ENCODE results near the gene TGOLN2. TPM values are rescaled to one million over a fixed set of nuclear protein-coding genes. Genes with fewer than 3 reads are reported as not detected.
A peak's percentile ranks its signal among the peaks of the same experiment; 100 is the strongest.
"Not testable (repeated sequence)": the region's sequence is repeated elsewhere in the genome, so short reads cannot be mapped to it uniquely, and the experiment has no call there.

Gene TGOLN2
- polyA plus RNA-seq, 6 donors from 2014 or later, result 45.5 to 94.8 (median 77.3) TPM

DNA sequence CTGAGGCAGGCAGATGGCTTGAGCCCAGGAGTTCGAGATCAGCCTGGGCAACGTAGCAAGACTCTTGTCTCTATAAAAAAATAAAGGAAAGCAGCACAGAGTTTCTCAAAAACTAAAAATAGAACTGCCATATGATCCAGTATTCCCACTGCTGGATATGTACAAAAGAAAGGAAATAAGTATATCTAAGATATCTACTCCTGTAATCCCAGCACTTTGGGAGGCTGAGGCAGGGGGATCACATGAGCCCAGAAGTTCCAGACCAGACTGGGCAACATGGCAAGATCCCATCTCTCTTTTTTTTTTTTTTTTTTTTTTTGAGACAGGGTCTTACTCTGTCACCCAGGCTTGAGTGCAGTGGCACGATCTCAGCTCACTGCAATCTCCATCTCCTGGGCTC, 1.9 kb upstream of the TGOLN2 start:
- H3K27me3 Mint-ChIP-seq; ATAC-seq (ENCODE audit: low read depth in 2 of 2): not testable (repeated sequence)
- peak overlapping the region in 6 of 8 donors; percentile 10 to 99 (median 70) for H3K4me3 Mint-ChIP-seq

DNA sequence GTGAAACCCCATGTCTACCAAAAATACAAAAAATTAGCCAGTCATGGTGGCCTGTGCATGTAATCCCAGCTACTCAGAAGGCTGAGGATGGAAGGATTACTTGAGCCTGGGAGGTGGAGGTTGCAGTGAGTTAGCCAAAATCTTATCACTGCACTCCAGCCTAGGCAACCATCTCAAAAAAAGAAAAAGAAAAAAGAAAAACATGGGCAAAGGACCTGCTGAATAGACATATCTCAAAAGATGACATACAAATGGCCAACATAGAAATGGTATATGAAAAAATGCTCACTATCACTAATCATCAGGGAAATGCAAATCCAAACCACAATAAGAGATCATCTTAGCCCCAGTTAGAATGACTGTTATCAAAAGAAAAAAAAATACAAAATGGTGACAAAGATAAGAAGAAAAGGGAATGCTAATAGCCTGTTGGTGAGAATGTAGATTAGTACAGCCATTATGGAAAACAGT, 1.4 kb upstream of the TGOLN2 start:
- H3K9me3 Mint-ChIP-seq, result peaks cover 0 to 2% (median 0%) of the 10 kb centered on the region in 7 donors
- peak overlapping the region in 4 of 6 donors; percentile 5 to 99 (median 51) for H3K27ac Mint-ChIP-seq
- H3K27me3 Mint-ChIP-seq, result no peaks in the 10 kb centered on the region
- peaks cover 34 to 52% (median 47%) of the 10 kb centered on the region in 3 donors for H3K4me1 Mint-ChIP-seq
- DNase-seq, result no peak
- no peak for ATAC-seq (ENCODE audit: low read depth in 2 of 2)
- H3K4me3 Mint-ChIP-seq, result peak overlapping the region in 6 of 8 donors; percentile 10 to 99 (median 97)
- H3K36me3 Mint-ChIP-seq, result peaks cover 9 to 10% of the 10 kb centered on the region in 2 donors

More for the DNA sequence above, 1.9 kb upstream of the TGOLN2 start:
- DNase-seq, H3K9me3 Mint-ChIP-seq: not testable (repeated sequence)
- peaks cover 33 to 47% (median 42%) of the 10 kb centered on the region in 3 donors for H3K4me1 Mint-ChIP-seq
- H3K27ac Mint-ChIP-seq, result peak overlapping the region in 2 of 6 donors; percentile 5 to 53
- peaks cover 8 to 10% of the 10 kb centered on the region in 2 donors for H3K36me3 Mint-ChIP-seq

DNA sequence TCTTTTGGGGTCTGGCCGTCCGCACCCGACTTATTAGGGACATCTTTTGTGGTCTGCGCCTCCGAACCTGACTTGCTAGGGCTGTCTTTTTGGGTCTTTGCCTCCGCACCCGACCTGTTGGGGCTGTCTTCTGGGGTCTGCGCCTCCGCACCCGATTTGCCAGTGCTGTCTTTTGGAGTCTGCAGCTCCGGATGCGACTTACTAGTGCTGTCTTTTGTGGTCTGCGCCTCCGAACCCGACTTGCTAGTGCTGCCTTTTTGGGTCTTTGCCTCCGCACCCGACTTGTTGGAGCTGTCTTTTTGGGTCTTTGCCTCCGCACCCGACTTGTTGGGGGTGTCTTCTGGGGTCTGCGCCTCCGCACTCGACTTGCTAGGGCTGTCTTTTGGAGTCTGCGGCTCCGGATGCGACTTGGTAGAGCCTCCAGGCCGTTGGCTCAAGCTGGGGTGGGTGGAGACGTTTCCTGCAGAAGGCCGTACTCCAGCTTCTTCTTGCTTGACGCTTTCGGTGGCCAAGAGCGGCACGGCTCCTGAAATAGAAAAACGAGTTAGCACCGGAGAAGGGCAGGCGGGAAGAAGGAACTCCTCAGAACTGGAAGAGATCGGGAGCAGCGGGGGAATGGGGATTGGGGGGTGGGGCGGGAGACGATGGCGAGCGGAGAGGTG, 498 bp downstream of the TGOLN2 start:
- Mint-ChIP-seq H3K27ac (peak overlapping the region; percentile 99 to 100 (median 100)), H3K36me3 (peaks cover 10 to 15% of the 10 kb centered on the region in 2 donors), H3K27me3 (no peaks in the 10 kb centered on the region), H3K9me3 (no peaks in the 10 kb centered on the region), H3K4me3 (peak overlapping the region; percentile 95 to 99 (median 98)), H3K4me1 (peaks cover 46 to 71% (median 65%) of the 10 kb centered on the region in 3 donors)
- DNase-seq, result peak; percentile 46
- peak; percentile 16 to 17 for ATAC-seq (ENCODE audit: low read depth in 2 of 2)

DNA sequence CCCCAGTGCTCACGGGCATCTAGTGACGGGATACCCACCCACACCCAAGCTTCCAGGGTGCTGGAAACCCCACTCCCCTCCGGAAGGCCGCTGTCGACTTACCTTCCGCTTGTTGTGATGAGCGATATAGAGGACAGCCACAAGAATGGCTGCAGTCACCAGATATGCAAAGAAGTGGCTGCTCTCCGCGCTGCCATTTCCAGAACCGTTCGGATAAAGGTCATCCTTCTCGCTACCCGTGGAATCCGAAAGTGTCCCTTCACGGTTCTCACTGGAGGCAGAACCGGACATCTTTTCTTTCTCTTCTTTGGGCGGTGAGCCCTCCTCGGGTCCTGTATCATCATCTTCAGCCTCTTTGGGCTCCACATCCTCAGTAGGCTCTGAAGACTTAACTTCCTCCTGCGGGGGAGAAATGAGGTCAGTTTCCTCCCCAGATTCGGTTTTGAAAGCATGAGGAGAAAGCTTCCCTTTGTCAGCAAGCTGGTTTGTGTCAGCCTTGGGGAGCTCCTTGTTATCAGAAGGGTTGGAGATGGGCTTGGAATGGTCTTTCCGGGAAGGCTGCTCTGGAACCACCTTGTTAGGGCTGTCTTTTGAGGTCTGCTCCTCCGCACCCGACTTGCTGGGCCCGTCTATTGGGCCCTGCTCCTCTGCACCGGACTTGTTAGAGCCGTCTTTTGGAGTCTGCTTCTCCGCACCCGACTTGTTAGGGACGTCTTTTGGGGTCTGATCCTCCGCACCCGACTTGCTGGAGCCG, 1.2 kb downstream of the TGOLN2 start:
- Mint-ChIP-seq H3K36me3 (peaks cover 10 to 22% of the 10 kb centered on the region in 2 donors), H3K27me3 (no peaks in the 10 kb centered on the region), H3K9me3 (no peaks in the 10 kb centered on the region), H3K4me3 (peak overlapping the region; percentile 95 to 99 (median 98)), H3K27ac (peak overlapping the region; percentile 99 to 100 (median 100)), H3K4me1 (peaks cover 51 to 75% (median 71%) of the 10 kb centered on the region in 3 donors)
- ATAC-seq (ENCODE audit: low read depth in 2 of 2), result peak; percentile 17 to 18
- DNase-seq, result peak; percentile 61

DNA sequence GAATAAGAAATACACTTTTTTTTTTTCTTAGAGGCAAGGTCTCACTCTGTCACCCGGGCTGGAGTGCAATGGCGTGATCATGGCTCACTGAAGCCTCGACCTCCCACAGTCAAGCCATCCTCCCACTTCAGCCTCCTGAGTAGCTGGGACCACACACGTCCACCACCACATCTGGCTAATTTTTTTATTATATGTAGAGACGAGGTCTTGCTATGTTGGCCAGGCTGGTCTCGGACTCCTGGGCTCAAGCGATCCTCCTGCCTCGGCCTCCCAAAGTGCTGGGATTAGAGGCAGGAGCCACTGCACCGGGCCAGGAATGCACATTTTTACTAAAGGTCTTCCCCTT, 2.4 kb downstream of the TGOLN2 start:
- ATAC-seq (ENCODE audit: low read depth in 2 of 2) (no peak), DNase-seq (no peak)
- Mint-ChIP-seq H3K4me1 (peaks cover 61 to 86% (median 81%) of the 10 kb centered on the region in 3 donors), H3K4me3 (peak overlapping the region; percentile 95 to 99 (median 98)), H3K27me3 (no peaks in the 10 kb centered on the region), H3K27ac (peak overlapping the region in 5 of 6 donors; percentile 29 to 99 (median 81)), H3K36me3 (peaks cover 19 to 31% of the 10 kb centered on the region in 2 donors), H3K9me3 (no peaks in the 10 kb centered on the region)

DNA sequence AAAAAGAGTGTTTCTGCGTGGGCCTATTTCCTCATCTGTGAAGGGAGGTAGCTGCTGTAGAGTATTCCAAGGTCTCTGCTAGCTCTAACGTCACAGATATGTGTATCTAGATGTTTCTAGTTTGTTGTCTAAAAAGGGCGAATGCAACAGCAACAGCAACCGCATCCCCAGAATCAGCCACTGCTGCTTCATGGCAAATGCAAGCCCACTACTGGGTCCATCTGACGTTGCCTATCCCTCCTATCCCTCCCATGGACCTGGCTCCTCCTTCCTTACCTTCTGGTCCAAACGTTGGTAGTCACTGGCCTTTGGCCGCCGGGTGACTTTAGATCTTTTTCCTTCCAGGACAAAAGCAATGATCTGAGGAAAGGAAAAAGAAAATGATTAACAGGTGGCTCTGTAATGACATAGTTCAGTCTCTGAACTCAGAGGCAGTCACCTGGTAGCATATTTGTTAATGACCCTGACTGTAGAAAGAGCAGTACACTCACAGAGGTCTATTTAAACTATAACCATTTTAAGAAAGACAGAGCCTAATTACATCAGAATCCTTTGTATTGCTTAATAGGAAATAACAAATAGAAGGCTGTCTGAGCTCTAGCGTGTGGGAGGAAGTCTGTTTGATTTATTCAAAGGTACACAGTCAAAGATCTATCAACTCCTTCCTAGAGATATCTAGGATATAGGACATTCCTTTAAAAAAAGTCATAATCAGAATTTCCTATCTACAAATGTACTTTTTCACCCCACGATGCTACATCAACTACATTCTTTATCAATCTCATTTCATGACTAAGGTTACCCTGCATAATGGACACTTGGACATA, 2.9 kb downstream of the TGOLN2 start:
- Mint-ChIP-seq H3K4me1 (peaks cover 67 to 91% (median 86%) of the 10 kb centered on the region in 3 donors), H3K27ac (peak overlapping the region in 4 of 6 donors; percentile 81 to 99 (median 93)), H3K9me3 (no peaks in the 10 kb centered on the region), H3K4me3 (peak overlapping the region; percentile 95 to 99 (median 98)), H3K27me3 (no peaks in the 10 kb centered on the region), H3K36me3 (peaks cover 24 to 37% of the 10 kb centered on the region in 2 donors)
- ATAC-seq (ENCODE audit: low read depth in 2 of 2) (no peak), DNase-seq (no peak)

DNA sequence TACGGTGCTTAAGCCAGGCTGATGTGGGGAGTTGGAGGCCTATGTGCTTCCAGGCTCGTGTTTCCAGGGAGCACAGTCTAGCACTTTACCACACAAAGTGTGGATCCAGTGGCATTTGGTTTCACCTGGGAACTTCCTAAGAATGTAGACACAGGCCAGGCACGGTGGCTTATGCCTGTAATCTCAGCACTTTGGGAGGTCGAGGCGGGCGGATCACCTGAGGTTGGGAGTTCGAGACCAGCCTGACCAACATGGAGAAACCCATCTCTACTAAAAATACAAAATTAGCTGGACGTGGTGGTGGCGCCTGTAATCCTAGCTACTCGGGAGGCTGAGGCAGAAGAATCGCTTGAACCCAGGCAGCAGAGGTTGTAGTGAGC, 3.8 kb downstream of the TGOLN2 start:
- H3K27me3 Mint-ChIP-seq; H3K9me3 Mint-ChIP-seq; DNase-seq; ATAC-seq (ENCODE audit: low read depth in 2 of 2): not testable (repeated sequence)
- Mint-ChIP-seq H3K4me3 (peak overlapping the region in 7 of 8 donors; percentile 24 to 99 (median 39)), H3K4me1 (peaks cover 72 to 95% (median 94%) of the 10 kb centered on the region in 3 donors), H3K27ac (peak overlapping the region in 2 of 6 donors; percentile 44 to 87), H3K36me3 (peaks cover 30 to 41% of the 10 kb centered on the region in 2 donors)

DNA sequence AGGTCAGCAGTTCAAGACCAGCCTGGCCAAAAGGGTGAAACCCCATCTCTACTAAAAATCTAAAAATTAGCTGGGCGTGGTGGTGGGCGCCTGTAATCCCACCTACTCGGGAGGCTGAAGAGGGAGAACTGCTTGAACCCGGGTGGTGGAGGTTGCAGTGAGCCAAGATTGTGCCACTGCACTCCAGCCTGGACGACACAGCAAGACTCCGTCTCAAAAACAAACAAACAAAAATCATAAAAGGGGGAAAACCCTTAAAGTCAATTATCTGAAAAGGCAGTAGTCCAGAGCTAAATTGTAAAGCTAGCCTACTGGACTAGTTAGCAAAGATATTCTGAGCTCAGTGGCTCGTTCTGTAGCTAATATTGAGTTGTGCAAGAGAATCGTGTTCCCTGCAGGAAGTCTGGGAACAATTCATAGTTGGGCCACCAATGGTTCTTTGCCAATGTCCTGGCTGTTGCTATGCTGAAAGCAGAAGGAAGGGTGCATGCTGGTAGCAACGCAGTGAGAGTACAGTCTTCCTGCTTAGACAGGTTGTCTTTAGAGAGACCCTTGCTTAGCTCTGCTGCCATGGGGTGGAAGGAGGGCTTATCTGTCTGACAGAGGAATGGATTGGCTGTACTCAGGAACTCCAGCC, 4.3 kb downstream of the TGOLN2 start:
- ATAC-seq (ENCODE audit: low read depth in 2 of 2), result no peak
- peaks cover 30 to 45% of the 10 kb centered on the region in 2 donors for H3K36me3 Mint-ChIP-seq
- H3K4me1 Mint-ChIP-seq, result peaks cover 74 to 95% (median 94%) of the 10 kb centered on the region in 3 donors
- H3K27ac Mint-ChIP-seq, result peak overlapping the region in 1 of 6 donors; percentile 66
- H3K27me3 Mint-ChIP-seq, result no peaks in the 10 kb centered on the region
- no peaks in the 10 kb centered on the region for H3K9me3 Mint-ChIP-seq
- peak overlapping the region; percentile 24 to 99 (median 38) for H3K4me3 Mint-ChIP-seq
- no peak for DNase-seq

DNA sequence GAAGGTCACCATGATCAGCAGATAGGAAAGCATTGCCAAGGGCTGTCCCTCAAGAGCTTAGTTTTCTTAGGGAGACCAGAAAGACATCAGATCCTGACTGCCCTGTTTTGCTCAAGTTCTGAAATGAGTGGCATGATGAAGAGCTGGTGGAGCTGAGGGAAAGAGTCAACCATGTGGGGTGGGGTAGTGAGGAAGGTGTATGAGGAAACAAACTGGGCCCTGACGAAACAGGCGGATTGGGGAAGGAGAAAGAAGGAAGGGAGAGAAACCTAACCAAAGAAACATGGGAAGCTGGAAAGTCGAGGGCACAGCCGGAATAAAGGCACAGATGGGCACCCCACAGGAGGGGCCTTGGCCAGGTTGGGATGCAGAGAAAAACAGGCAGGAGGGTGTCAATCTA, 8.0 kb downstream of the TGOLN2 start:
- ATAC-seq (ENCODE audit: low read depth in 2 of 2) (no peak), DNase-seq (no peak)
- Mint-ChIP-seq H3K36me3 (peaks cover 27 to 39% of the 10 kb centered on the region in 2 donors), H3K27me3 (no peaks in the 10 kb centered on the region), H3K27ac (peak overlapping the region in 5 of 6 donors; percentile 44 to 95 (median 52)), H3K4me1 (peaks cover 49 to 71% (median 61%) of the 10 kb centered on the region in 3 donors), H3K9me3 (no peaks in the 10 kb centered on the region), H3K4me3 (peak overlapping the region in 1 of 8 donors; percentile 16)

DNA sequence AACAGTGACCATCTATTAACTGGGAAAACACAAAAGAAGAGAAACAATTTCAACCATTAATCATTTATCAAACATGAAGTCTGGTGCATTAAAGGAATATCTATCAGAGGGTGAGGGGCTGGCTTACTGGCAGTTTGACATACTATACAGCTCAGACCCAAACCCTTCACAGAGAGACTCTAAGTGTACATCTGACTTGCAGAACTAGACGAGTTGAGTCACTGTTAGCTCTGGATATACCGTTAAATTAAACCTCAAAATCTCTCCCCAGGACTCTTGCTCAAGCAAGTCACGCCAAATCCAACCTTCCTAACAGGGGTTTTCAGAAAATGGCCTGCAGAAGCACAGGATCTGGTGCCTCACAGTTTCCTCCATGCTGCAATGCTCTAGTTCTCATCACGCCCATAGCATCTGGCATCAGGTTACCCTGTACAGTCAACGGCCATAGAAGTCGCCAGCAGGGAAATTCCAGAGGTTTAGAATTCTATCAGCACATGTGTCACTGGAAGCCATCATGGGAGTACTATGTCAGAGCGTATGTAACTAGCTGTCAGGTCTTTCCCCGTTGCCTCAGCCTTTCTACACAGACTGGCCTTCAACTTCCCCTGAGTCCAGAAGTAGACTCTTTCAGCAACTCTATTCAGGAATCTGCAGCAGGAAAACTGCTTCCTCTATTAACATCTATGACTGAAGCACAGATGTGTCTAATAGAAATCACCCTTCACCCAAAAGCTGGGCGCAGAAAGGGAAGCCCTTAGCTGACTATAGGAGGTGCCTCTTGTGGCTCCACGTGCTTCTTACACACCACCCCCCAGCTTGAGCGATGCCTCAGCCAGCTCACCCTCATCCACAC, 9.3 kb downstream of the TGOLN2 start:
- H3K36me3 Mint-ChIP-seq, result peaks cover 27 to 36% of the 10 kb centered on the region in 2 donors
- no peak overlapping the region for H3K4me3 Mint-ChIP-seq
- no peaks in the 10 kb centered on the region for H3K27me3 Mint-ChIP-seq
- no peak for ATAC-seq (ENCODE audit: low read depth in 2 of 2)
- peak overlapping the region in 2 of 6 donors; percentile 40 to 56 for H3K27ac Mint-ChIP-seq
- peaks cover 46 to 62% (median 51%) of the 10 kb centered on the region in 3 donors for H3K4me1 Mint-ChIP-seq
- DNase-seq, result no peak
- H3K9me3 Mint-ChIP-seq, result no peaks in the 10 kb centered on the region

DNA sequence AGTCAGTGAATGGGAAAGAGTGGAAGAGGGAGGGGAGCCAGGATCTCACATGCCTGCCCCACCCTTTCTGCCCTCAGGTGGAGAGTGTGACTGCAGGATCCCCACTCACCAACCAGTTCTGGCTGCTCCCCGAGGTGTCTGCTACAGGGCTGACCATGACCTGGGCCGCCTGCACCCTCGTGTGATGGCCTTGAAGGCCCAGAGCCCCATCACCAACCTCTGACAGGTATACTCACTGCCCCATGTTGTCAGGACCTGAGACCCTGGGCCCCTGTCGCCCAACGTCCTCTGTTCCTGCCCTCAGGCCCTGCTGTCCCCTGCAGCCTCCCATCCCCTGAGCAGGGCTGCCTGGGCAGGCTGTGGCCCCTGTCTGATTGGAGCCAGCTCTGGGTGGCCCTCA, 11.9 kb downstream of the TGOLN2 start:
- Mint-ChIP-seq H3K4me1 (peaks cover 29 to 41% (median 30%) of the 10 kb centered on the region in 3 donors), H3K27ac (peak overlapping the region in 2 of 6 donors; percentile 66 to 72), H3K36me3 (peaks cover 19 to 24% of the 10 kb centered on the region in 2 donors)
- not testable (repeated sequence) for H3K27me3 Mint-ChIP-seq; ATAC-seq (ENCODE audit: low read depth in 2 of 2); H3K4me3 Mint-ChIP-seq; DNase-seq; H3K9me3 Mint-ChIP-seq

DNA sequence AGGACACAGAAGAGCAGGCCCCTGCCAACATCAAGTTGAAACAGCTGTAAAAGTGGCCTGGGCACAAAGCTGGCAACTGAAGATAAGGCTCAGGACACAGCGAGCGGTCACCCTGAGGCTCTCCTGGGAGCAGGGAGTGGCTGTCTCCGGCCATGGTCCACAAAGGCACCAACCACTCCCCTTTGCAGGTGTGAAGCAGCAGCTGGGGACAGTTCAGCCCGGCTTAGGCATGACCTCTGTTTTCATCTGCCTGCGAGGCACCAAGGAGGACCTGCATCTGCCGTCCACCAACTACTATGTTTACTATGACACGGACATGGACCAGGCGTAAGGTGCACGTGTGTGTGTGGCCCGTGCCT, 12.9 kb downstream of the TGOLN2 start:
- ATAC-seq (ENCODE audit: low read depth in 2 of 2), result no peak
- Mint-ChIP-seq H3K4me1 (peaks cover 23 to 36% (median 26%) of the 10 kb centered on the region in 3 donors), H3K4me3 (no peak overlapping the region), H3K36me3 (peaks cover 9 to 13% of the 10 kb centered on the region in 2 donors), H3K9me3 (no peaks in the 10 kb centered on the region), H3K27me3 (no peaks in the 10 kb centered on the region), H3K27ac (peak overlapping the region in 3 of 6 donors; percentile 15 to 40 (median 23))
- DNase-seq, result no peak
